ENCODE data around the gene SND1.

The SND1 gene

DNA sequence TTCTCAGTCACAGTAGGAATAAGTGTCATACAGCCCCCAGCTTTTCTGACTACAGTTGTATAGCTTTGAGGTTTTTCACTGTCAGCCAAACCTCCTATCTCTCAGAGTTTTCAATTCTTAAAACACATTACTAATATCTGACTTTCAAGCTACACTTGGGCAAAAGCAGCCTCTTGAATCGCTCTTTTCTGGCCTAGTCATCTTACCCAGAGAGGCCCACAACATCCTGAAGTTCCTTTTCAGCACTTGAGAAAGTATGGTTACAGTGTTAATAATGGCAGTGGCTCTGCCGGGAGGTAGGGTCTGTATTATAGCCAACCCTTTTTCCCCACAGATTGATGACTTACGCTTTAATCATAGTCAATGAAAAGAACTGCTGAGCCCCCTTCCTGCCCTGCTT, 198.2 kb downstream of the SND1 start:
- H3K36me3 ChIP-seq (ENCODE audit: control insufficient read depth in 2 of 2, insufficient read depth in 2 of 2, low read length in 2 of 2), result no peaks in the 10 kb centered on the region
- no peaks in the 10 kb centered on the region for H3K9me3 ChIP-seq (ENCODE audit: control insufficient read depth in 2 of 2, low read length in 2 of 2)
- no peak overlapping the region for H3K27ac ChIP-seq (ENCODE audit: low read depth in 2 of 2, low read length in 2 of 2)
- peaks cover 7 to 8% of the 10 kb centered on the region in 2 donors for H3K4me1 ChIP-seq (ENCODE audit: control insufficient read depth in 2 of 2, insufficient read depth in 2 of 2, low read length in 2 of 2)
- no peak overlapping the region for H3K4me3 ChIP-seq (ENCODE audit: low read length in 2 of 2)
- no peak overlapping the region for H3K9ac ChIP-seq (ENCODE audit: low read depth in 1 of 2, low read length in 2 of 2)
- no peaks in the 10 kb centered on the region for H3K27me3 ChIP-seq (ENCODE audit: control insufficient read depth in 2 of 2, insufficient read depth in 2 of 2, low read length in 2 of 2)

DNA sequence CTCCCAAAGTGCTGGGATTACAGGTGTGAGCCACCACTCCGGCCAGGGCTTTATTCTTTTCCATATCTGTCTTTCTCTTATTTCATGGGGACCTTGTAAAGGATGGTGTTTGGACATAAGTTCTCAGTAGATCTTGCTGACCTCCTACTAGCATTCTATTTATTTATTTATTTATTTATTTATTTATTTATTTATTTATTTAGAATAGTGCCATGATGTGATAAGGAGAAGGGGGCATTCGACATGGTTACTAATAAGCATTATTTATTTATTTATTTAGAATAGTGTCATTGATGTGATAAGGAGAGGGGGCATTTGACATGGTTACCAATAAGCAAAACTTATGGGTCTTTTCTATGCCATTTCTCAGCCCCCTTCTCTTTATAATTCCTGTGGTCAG, 202.4 kb downstream of the SND1 start:
- Histone ChIP-seq H3K4me3 (ENCODE audit: low read length in 2 of 2) (no peak overlapping the region), H3K27me3 (ENCODE audit: control insufficient read depth in 2 of 2, insufficient read depth in 2 of 2, low read length in 2 of 2) (no peaks in the 10 kb centered on the region), H3K9ac (ENCODE audit: low read depth in 1 of 2, low read length in 2 of 2) (no peak overlapping the region), H3K4me1 (ENCODE audit: control insufficient read depth in 2 of 2, insufficient read depth in 2 of 2, low read length in 2 of 2) (no peaks in the 10 kb centered on the region), H3K27ac (ENCODE audit: low read depth in 2 of 2, low read length in 2 of 2) (no peak overlapping the region), H3K9me3 (ENCODE audit: control insufficient read depth in 2 of 2, low read length in 2 of 2) (no peaks in the 10 kb centered on the region), H3K36me3 (ENCODE audit: control insufficient read depth in 2 of 2, insufficient read depth in 2 of 2, low read length in 2 of 2) (no peaks in the 10 kb centered on the region)

DNA sequence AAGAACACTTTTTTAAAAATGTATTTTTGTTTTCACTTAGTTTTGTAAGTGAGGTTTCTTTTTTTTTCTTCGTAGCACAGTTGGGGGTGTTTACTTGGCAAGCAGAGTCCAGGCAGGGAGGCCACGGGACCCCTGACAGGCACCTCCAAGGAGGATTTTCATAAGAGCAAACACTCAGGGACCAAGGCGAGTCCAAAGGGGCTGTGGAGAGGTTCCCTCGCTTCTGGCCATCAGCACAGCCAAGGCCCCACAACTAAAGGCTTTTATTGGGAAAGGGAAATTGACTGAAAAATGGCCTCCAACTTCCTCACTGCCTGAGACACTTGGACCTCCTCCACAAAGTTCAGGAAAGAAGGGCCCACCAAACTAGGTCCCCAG, 205.5 kb downstream of the SND1 start:
- no peak overlapping the region for H3K4me3 ChIP-seq (ENCODE audit: low read length in 2 of 2)
- H3K27me3 ChIP-seq (ENCODE audit: control insufficient read depth in 2 of 2, insufficient read depth in 2 of 2, low read length in 2 of 2), result no peaks in the 10 kb centered on the region
- H3K27ac ChIP-seq (ENCODE audit: low read depth in 2 of 2, low read length in 2 of 2), result no peak overlapping the region
- no peaks in the 10 kb centered on the region for H3K36me3 ChIP-seq (ENCODE audit: control insufficient read depth in 2 of 2, insufficient read depth in 2 of 2, low read length in 2 of 2)
- H3K4me1 ChIP-seq (ENCODE audit: control insufficient read depth in 2 of 2, insufficient read depth in 2 of 2, low read length in 2 of 2), result no peaks in the 10 kb centered on the region
- no peaks in the 10 kb centered on the region for H3K9me3 ChIP-seq (ENCODE audit: control insufficient read depth in 2 of 2, low read length in 2 of 2)
- no peak overlapping the region for H3K9ac ChIP-seq (ENCODE audit: low read depth in 1 of 2, low read length in 2 of 2)

DNA sequence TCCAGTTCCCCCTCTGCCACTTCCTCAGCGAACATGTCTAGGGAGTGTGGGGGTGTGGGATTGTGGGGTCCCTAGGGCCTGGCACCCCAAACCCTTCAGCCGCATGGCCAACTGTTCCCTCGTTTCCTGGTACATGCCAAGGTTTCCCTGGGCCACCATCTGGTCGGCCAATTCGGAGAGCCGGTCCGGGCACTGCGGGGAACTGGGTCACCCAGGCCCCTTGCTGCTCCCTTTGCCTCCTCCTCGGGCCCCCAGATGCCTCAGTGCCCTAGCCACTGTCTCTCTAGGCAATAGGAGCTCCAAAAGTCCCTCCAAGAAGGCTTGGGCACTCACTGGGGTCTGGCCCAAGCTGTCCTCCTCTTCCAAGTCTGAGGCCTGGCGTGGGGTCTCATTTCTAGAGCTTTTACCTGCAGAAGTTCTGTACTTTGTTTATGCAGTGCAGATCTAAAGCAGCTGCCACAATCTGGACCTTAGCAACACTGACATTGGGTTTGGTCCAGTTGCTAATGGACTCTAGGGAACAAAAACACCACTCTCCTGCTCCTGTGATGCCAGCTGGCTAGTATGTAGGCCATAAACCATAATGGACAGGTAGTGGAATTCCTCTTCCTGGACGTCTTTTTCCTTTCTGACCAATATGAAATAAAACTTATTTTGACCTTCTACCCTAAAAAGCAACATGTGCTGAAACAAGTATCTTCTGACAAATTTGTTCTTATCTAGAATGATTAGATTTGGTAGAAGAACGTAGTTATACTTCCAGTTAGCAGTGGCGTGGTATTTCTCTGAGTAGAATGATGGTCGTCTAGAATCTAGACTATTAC, 206.3 kb downstream of the SND1 start:
- Histone ChIP-seq H3K4me1 (ENCODE audit: control insufficient read depth in 2 of 2, insufficient read depth in 2 of 2, low read length in 2 of 2) (no peaks in the 10 kb centered on the region), H3K27me3 (ENCODE audit: control insufficient read depth in 2 of 2, insufficient read depth in 2 of 2, low read length in 2 of 2) (no peaks in the 10 kb centered on the region), H3K9ac (ENCODE audit: low read depth in 1 of 2, low read length in 2 of 2) (no peak overlapping the region), H3K36me3 (ENCODE audit: control insufficient read depth in 2 of 2, insufficient read depth in 2 of 2, low read length in 2 of 2) (no peaks in the 10 kb centered on the region), H3K4me3 (ENCODE audit: low read length in 2 of 2) (no peak overlapping the region), H3K27ac (ENCODE audit: low read depth in 2 of 2, low read length in 2 of 2) (no peak overlapping the region), H3K9me3 (ENCODE audit: control insufficient read depth in 2 of 2, low read length in 2 of 2) (no peaks in the 10 kb centered on the region)

DNA sequence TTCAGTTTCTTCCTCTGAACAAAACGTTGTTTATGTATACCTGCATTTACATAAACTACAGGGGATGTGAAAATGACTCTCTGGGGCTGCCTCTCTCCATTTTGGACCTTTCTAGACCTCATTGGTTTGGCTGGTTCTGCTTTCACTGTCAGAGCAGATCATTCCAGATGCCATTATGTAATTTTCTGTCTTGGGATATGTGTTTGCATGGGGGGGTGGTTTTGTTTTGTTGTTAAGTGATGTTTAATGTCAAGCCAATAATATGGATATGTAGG, 206.9 kb downstream of the SND1 start:
- Histone ChIP-seq H3K27ac (ENCODE audit: low read depth in 2 of 2, low read length in 2 of 2) (no peak overlapping the region), H3K36me3 (ENCODE audit: control insufficient read depth in 2 of 2, insufficient read depth in 2 of 2, low read length in 2 of 2) (no peaks in the 10 kb centered on the region)

DNA sequence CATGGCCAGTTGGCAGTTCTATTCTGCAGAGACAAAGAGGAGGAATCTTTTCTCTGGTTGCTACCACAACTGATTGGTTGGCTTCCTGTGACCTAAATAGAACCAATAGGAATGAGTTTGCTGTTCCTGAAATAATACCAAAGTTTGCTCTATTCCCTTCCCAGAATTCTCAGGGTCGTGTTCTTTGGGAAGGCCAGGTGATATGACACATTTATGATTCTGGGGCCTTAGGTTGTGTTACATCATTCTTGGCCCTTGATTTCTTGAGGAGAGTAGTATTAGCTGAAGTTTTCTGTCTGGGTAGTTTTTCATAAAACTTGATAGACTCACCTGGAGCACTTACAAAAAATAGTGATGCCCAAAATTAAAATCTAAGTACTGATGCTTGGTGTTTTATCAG, 207.3 kb downstream of the SND1 start:
- Histone ChIP-seq H3K4me1 (ENCODE audit: control insufficient read depth in 2 of 2, insufficient read depth in 2 of 2, low read length in 2 of 2) (no peaks in the 10 kb centered on the region), H3K27me3 (ENCODE audit: control insufficient read depth in 2 of 2, insufficient read depth in 2 of 2, low read length in 2 of 2) (no peaks in the 10 kb centered on the region), H3K4me3 (ENCODE audit: low read length in 2 of 2) (no peak overlapping the region), H3K9ac (ENCODE audit: low read depth in 1 of 2, low read length in 2 of 2) (no peak overlapping the region), H3K36me3 (ENCODE audit: control insufficient read depth in 2 of 2, insufficient read depth in 2 of 2, low read length in 2 of 2) (no peaks in the 10 kb centered on the region), H3K27ac (ENCODE audit: low read depth in 2 of 2, low read length in 2 of 2) (no peak overlapping the region), H3K9me3 (ENCODE audit: control insufficient read depth in 2 of 2, low read length in 2 of 2) (no peaks in the 10 kb centered on the region)

More for the DNA sequence above, 206.9 kb downstream of the SND1 start:
- Histone ChIP-seq H3K4me1 (ENCODE audit: control insufficient read depth in 2 of 2, insufficient read depth in 2 of 2, low read length in 2 of 2) (no peaks in the 10 kb centered on the region), H3K9me3 (ENCODE audit: control insufficient read depth in 2 of 2, low read length in 2 of 2) (no peaks in the 10 kb centered on the region), H3K27me3 (ENCODE audit: control insufficient read depth in 2 of 2, insufficient read depth in 2 of 2, low read length in 2 of 2) (no peaks in the 10 kb centered on the region), H3K9ac (ENCODE audit: low read depth in 1 of 2, low read length in 2 of 2) (no peak overlapping the region), H3K4me3 (ENCODE audit: low read length in 2 of 2) (no peak overlapping the region)

DNA sequence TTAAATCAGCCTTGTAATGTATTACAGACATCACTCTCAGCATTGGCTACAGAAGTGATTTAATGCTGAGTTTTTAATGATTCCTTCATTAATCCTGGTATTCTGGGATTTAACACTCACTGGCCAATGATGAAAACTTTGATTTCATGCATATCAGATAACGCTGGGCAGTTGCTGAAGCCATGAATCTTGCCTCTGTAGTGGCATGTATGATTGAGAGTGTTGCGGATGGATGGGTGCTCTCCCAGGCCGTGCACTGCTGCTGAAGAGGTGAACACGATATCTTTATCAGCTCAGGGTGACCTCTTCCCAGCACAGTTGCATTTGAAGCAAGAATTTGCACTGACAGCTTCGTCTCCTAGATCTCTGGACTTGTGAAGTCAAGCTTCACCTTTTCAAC, 210.5 kb downstream of the SND1 start:
- H3K9me3 ChIP-seq (ENCODE audit: control insufficient read depth in 2 of 2, low read length in 2 of 2), result no peaks in the 10 kb centered on the region
- H3K36me3 ChIP-seq (ENCODE audit: control insufficient read depth in 2 of 2, insufficient read depth in 2 of 2, low read length in 2 of 2), result no peaks in the 10 kb centered on the region
- H3K27ac ChIP-seq (ENCODE audit: low read depth in 2 of 2, low read length in 2 of 2), result no peak overlapping the region
- no peak overlapping the region for H3K9ac ChIP-seq (ENCODE audit: low read depth in 1 of 2, low read length in 2 of 2)
- H3K27me3 ChIP-seq (ENCODE audit: control insufficient read depth in 2 of 2, insufficient read depth in 2 of 2, low read length in 2 of 2), result no peaks in the 10 kb centered on the region
- no peaks in the 10 kb centered on the region for H3K4me1 ChIP-seq (ENCODE audit: control insufficient read depth in 2 of 2, insufficient read depth in 2 of 2, low read length in 2 of 2)
- H3K4me3 ChIP-seq (ENCODE audit: low read length in 2 of 2), result no peak overlapping the region

DNA sequence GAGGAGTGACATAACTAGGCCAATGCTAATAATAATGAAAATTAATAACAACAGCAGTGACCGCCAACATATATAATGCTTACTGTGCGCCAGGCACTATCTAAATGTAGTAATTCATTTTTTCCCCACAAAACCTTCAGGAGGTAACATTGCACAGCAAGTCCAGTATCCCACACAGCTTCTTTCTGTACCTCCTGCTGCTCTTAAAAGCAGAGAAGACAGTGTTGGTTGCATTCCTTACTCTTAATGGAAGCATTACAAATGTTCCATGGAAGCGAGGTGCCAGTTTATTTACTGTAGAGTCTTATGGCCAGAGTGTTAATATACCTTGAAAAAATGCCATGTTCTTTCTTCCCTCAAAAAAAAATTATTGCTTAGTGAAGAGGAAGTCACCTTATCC, 211.1 kb downstream of the SND1 start:
- H3K4me1 ChIP-seq (ENCODE audit: control insufficient read depth in 2 of 2, insufficient read depth in 2 of 2, low read length in 2 of 2), result no peaks in the 10 kb centered on the region
- H3K4me3 ChIP-seq (ENCODE audit: low read length in 2 of 2), result no peak overlapping the region
- no peaks in the 10 kb centered on the region for H3K9me3 ChIP-seq (ENCODE audit: control insufficient read depth in 2 of 2, low read length in 2 of 2)
- H3K27me3 ChIP-seq (ENCODE audit: control insufficient read depth in 2 of 2, insufficient read depth in 2 of 2, low read length in 2 of 2), result no peaks in the 10 kb centered on the region
- no peak overlapping the region for H3K27ac ChIP-seq (ENCODE audit: low read depth in 2 of 2, low read length in 2 of 2)
- no peak overlapping the region for H3K9ac ChIP-seq (ENCODE audit: low read depth in 1 of 2, low read length in 2 of 2)
- no peaks in the 10 kb centered on the region for H3K36me3 ChIP-seq (ENCODE audit: control insufficient read depth in 2 of 2, insufficient read depth in 2 of 2, low read length in 2 of 2)

DNA sequence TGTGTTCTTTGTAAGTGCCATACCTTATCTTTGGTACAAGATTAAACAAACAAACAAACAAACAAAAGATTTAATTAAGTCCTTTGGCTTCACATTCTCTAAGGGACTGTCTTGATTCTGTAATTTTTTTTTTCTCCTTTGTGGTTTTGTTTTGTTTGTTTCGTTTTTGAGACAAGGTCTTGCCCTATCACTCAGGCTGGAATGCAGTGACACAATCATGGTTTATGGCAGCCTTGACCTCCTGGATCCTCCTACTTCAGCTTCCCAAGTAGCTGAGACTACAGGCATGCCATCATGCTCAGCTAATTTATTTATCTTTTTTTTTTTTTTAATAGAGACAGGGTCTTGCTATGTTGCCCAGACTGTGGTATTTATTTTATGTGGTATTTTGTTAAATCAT, 213.5 kb downstream of the SND1 start:
- H3K4me1 ChIP-seq (ENCODE audit: control insufficient read depth in 2 of 2, insufficient read depth in 2 of 2, low read length in 2 of 2), result no peaks in the 10 kb centered on the region
- no peaks in the 10 kb centered on the region for H3K9me3 ChIP-seq (ENCODE audit: control insufficient read depth in 2 of 2, low read length in 2 of 2)
- H3K27ac ChIP-seq (ENCODE audit: low read depth in 2 of 2, low read length in 2 of 2), result no peak overlapping the region
- H3K4me3 ChIP-seq (ENCODE audit: low read length in 2 of 2), result no peak overlapping the region
- no peaks in the 10 kb centered on the region for H3K27me3 ChIP-seq (ENCODE audit: control insufficient read depth in 2 of 2, insufficient read depth in 2 of 2, low read length in 2 of 2)
- H3K9ac ChIP-seq (ENCODE audit: low read depth in 1 of 2, low read length in 2 of 2), result no peak overlapping the region
- H3K36me3 ChIP-seq (ENCODE audit: control insufficient read depth in 2 of 2, insufficient read depth in 2 of 2, low read length in 2 of 2), result no peaks in the 10 kb centered on the region

DNA sequence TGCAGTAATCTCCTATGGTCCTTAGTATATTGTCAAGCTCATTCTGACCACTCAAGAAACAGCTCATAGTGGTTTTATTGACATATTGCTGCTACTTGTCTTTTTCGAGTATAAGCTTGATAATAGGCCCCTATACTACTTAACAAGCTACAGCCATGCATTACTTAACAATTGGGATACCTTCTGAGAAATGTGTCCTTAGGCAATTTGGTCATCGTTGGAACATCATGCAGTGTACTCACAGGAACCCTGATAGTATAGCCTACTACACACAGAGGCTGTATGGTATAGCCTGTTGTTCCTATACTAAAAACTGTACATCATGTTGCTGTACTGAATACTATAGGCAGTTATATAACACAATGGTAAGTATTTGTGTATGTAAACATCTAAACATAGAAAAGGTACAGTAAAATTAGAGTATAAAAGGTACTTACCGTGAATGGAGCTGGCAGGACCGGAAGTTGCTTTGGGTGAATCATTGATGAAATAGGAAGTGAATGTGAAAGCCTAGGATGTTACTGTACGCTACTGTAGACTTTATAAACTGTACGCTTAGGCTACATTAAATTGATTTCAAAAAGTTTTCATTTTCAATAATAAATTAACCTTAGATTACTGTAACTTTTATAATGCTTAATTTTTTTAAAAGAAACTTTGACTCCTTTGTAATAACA, 218.4 kb downstream of the SND1 start:
- Histone ChIP-seq H3K9ac (ENCODE audit: low read depth in 1 of 2, low read length in 2 of 2) (no peak overlapping the region), H3K27ac (ENCODE audit: low read depth in 2 of 2, low read length in 2 of 2) (no peak overlapping the region), H3K9me3 (ENCODE audit: control insufficient read depth in 2 of 2, low read length in 2 of 2) (no peaks in the 10 kb centered on the region), H3K27me3 (ENCODE audit: control insufficient read depth in 2 of 2, insufficient read depth in 2 of 2, low read length in 2 of 2) (no peaks in the 10 kb centered on the region), H3K4me3 (ENCODE audit: low read length in 2 of 2) (no peak overlapping the region), H3K4me1 (ENCODE audit: control insufficient read depth in 2 of 2, insufficient read depth in 2 of 2, low read length in 2 of 2) (no peaks in the 10 kb centered on the region), H3K36me3 (ENCODE audit: control insufficient read depth in 2 of 2, insufficient read depth in 2 of 2, low read length in 2 of 2) (no peaks in the 10 kb centered on the region)

Data from mucosa of rectum (tissue), 2 donors.